HepG2 (cell line): ENCODE data around the gene ALG9. TPM values are rescaled to one million over a fixed set of nuclear protein-coding genes. Genes with fewer than 3 reads are reported as not detected.

Source experiments
- BCL6 ChIP-seq: IDR thresholded peaks from 2 replicates; pipeline ENCODE4 v1.6.1; 2016; ENCODE audit warnings: missing genetic modification reagents, missing compliant biosample characterization
- BRCA1 ChIP-seq: sonication (generic); formaldehyde crosslinking; IDR thresholded peaks from 2 replicates; pipeline ENCODE4 v1.4.0; 2020; ENCODE audit warnings: missing genetic modification reagents
- CTCF ChIP-seq: sonication (generic); formaldehyde crosslinking; IDR thresholded peaks from 2 replicates; pipeline ENCODE4 v1.5.0; 2020; ENCODE audit warnings: mild to moderate bottlenecking, missing genetic modification reagents, moderate library complexity
- FOXA1 ChIP-seq, 2 experiments: fragments of 450-650 bp in 1 of 2; sonication (generic) in 1 of 2; formaldehyde crosslinking in 1 of 2; IDR thresholded peaks; 2 replicates each; pipeline versions ENCODE4 v1.4.0 to v1.6.1; 2016 to 2020; ENCODE audit warnings: missing genetic modification reagents in 1 of 2
- HDAC2 ChIP-seq: sonication (generic); formaldehyde crosslinking; IDR thresholded peaks from 2 replicates; pipeline ENCODE4 v1.4.0; 2020; ENCODE audit warnings: missing genetic modification reagents
- IKZF5 ChIP-seq: IDR thresholded peaks from 2 replicates; pipeline ENCODE4 v1.6.1; 2018; ENCODE audit warnings: missing genetic modification reagents, mild to moderate bottlenecking, missing compliant biosample characterization
- IRF1 ChIP-seq: sonication (generic); formaldehyde crosslinking; IDR thresholded peaks from 2 replicates; pipeline ENCODE4 v1.4.0; 2020; ENCODE audit warnings: low read depth, mild to moderate bottlenecking, missing genetic modification reagents
- KMT2A ChIP-seq: sonication (generic); formaldehyde crosslinking; IDR thresholded peaks from 2 replicates; pipeline ENCODE4 v1.4.0; 2020; ENCODE audit warnings: missing genetic modification reagents
- MAZ ChIP-seq, 2 experiments: sonication (generic) in 1 of 2; formaldehyde crosslinking in 1 of 2; IDR thresholded peaks; 2 replicates each; pipeline versions ENCODE4 v1.5.0 to v1.6.1; 2012 to 2020; ENCODE audit warnings: low read depth in 2 of 2, mild to moderate bottlenecking in 2 of 2, borderline replicate concordance in 1 of 2, improper control_type of control experiment in 1 of 2, low read length in 1 of 2, missing genetic modification reagents in 1 of 2, moderate library complexity in 1 of 2
- MED1 ChIP-seq: sonication (generic); formaldehyde crosslinking; IDR thresholded peaks from 2 replicates; pipeline ENCODE4 v1.4.0; 2020; ENCODE audit warnings: missing genetic modification reagents
- MTA1 ChIP-seq: sonication (generic); formaldehyde crosslinking; IDR thresholded peaks from 2 replicates; pipeline ENCODE4 v1.4.0; 2020; ENCODE audit warnings: missing genetic modification reagents, mild to moderate bottlenecking, borderline replicate concordance
- NKX3-1 ChIP-seq: sonication (generic); formaldehyde crosslinking; IDR thresholded peaks from 2 replicates; pipeline ENCODE4 v1.5.0; 2020; ENCODE audit warnings: missing genetic modification reagents
- POGZ ChIP-seq: sonication (generic); formaldehyde crosslinking; IDR thresholded peaks from 2 replicates; pipeline ENCODE4 v1.4.0; 2020; ENCODE audit warnings: mild to moderate bottlenecking, missing genetic modification reagents
- RAD21 ChIP-seq: fragments of 450-650 bp; formaldehyde crosslinking; IDR thresholded peaks from 2 replicates; pipeline ENCODE4 v1.5.0; 2020; ENCODE audit warnings: mild to moderate bottlenecking
- SAP130 ChIP-seq: IDR thresholded peaks from 2 replicates; pipeline ENCODE4 v1.6.1; 2016; ENCODE audit warnings: low read depth
- SMC3 ChIP-seq: IDR thresholded peaks from 2 replicates; pipeline ENCODE4 v1.6.1; 2011; ENCODE audit warnings: low read length, improper control_type of control experiment
- SOX6 ChIP-seq, 2 experiments: fragments of 450-650 bp in 1 of 2; sonication (generic) in 1 of 2; formaldehyde crosslinking in 1 of 2; IDR thresholded peaks; 2 replicates each; pipeline versions ENCODE4 v1.4.0 to v1.6.1; 2017 to 2020; ENCODE audit warnings: antibody characterized with exemption in 1 of 2, mild to moderate bottlenecking in 1 of 2, missing genetic modification reagents in 1 of 2
- STAG1 ChIP-seq: sonication (generic); formaldehyde crosslinking; IDR thresholded peaks from 2 replicates; pipeline ENCODE4 v1.4.0; 2020; ENCODE audit warnings: missing genetic modification reagents
- TEAD3 ChIP-seq: optimal IDR thresholded peaks from 2 replicates; pipeline ENCODE3; 2016; ENCODE audit warnings: borderline replicate concordance
- ZMYM4 ChIP-seq: sonication (generic); formaldehyde crosslinking; IDR thresholded peaks from 2 replicates; pipeline ENCODE4 v1.8.1; 2023; ENCODE audit warnings: mild to moderate bottlenecking, missing genetic modification reagents
- ZNF235 ChIP-seq: sonication (generic); formaldehyde crosslinking; IDR thresholded peaks from 2 replicates; pipeline ENCODE4 v1.8.1; 2023; ENCODE audit warnings: mild to moderate bottlenecking, missing genetic modification reagents, borderline replicate concordance
- ZNF331 ChIP-seq: sonication (generic); formaldehyde crosslinking; IDR thresholded peaks from 2 replicates; pipeline ENCODE4 v1.4.0; 2020; ENCODE audit warnings: missing genetic modification reagents
- ZNF441 ChIP-seq: sonication (generic); formaldehyde crosslinking; IDR thresholded peaks from 2 replicates; pipeline ENCODE4 v1.7.0; 2021; ENCODE audit warnings: missing genetic modification reagents, borderline replicate concordance
- ZSCAN25 ChIP-seq: sonication (generic); formaldehyde crosslinking; IDR thresholded peaks from 2 replicates; pipeline ENCODE4 v1.8.0; 2022; ENCODE audit warnings: mild to moderate bottlenecking, missing genetic modification reagents
- polyA plus RNA-seq, 8 experiments: library from polyadenylated mRNA; depleted of rRNA in 3 of 8; stranded (reverse) in 7 of 8; unstranded in 1 of 8; fragments of >200 nt; fragmentation: Illumina TruSeq in 4 of 8; extraction: Trizol in 4 of 8; gene quantifications; 2 replicates each; pipeline versions ENCODE4 v1.2.1 to v1.2.3, GENCODE V29; 2011 to 2016; ENCODE audit warnings: low read depth in 4 of 8, missing spikeins in 1 of 8, mixed read lengths in 1 of 8; ENCODE audit not compliant: insufficient read depth in 1 of 8
- total RNA-seq, 5 experiments: library from RNA; depleted of rRNA; stranded (reverse); fragments of >200 nt; fragmentation: Illumina TruSeq; extraction: Trizol; gene quantifications; 2 replicates each; pipeline ENCODE4 v1.2.3, GENCODE V29; 2016; ENCODE audit warnings: low read depth in 1 of 5

Gene ALG9
- total and polyA plus RNA-seq, 2 of the 13 experiments (the other 11 are each of a cell fraction or from before 2014, with no cell fraction given): 39.4 to 40.6 TPM

- no peak for TF ChIP-seq IKZF5 (CRISPR knock-in tag)
- TF ChIP-seq MTA1: no peak
- no peak for TF ChIP-seq NKX3-1 (CRISPR knock-in tag)
- TF ChIP-seq CTCF: peak; percentile 95
- TF ChIP-seq MAZ (IDR thresholded peaks at IDR 0.05; ENCODE audit: borderline replicate concordance, low read depth, low read length): no peak
- TF ChIP-seq MAZ (CRISPR knock-in tag; IDR thresholded peaks at IDR 0.05; ENCODE audit: low read depth): no peak
- TF ChIP-seq STAG1 (CRISPR knock-in tag): peak; percentile 99
- TF ChIP-seq ZNF235: no peak
- TF ChIP-seq BRCA1 (CRISPR knock-in tag): no peak
- TF ChIP-seq MED1 (CRISPR knock-in tag): peak; percentile 43; the same call in 1 of the 2 replicates
- TF ChIP-seq IRF1 (CRISPR knock-in tag): no peak
- TF ChIP-seq TEAD3 (CRISPR knock-in tag): peak; percentile 57
- peak; percentile 92 for TF ChIP-seq ZSCAN25
- peak; percentile 51 for TF ChIP-seq SAP130 (CRISPR knock-in tag)
- TF ChIP-seq KMT2A (CRISPR knock-in tag): peak; percentile 41; the same call in 1 of the 2 replicates
- no peak for TF ChIP-seq POGZ (CRISPR knock-in tag)
- no peak for TF ChIP-seq SOX6 (IDR thresholded peaks at IDR 0.05)
- peak; percentile 53 for TF ChIP-seq SOX6 (CRISPR knock-in tag; IDR thresholded peaks at IDR 0.05)
- 0 out of 2 replicates have a peak, but pooled peaks have one; percentile 31 for TF ChIP-seq ZMYM4 (CRISPR knock-in tag)
- peak; percentile 99 for TF ChIP-seq SMC3
- no peak for TF ChIP-seq ZNF441 (CRISPR knock-in tag)
- TF ChIP-seq BCL6 (CRISPR knock-in tag): 0 out of 2 replicates have a peak, but pooled peaks have one; percentile 13
- TF ChIP-seq RAD21 (CRISPR knock-in tag): peak; percentile 90
- no peak; the same call in 1 of the 2 replicates for TF ChIP-seq ZNF331 (CRISPR knock-in tag)
- peak; percentile 31; the same call in 1 of the 2 replicates for TF ChIP-seq HDAC2 (CRISPR knock-in tag)
- TF ChIP-seq FOXA1 (IDR thresholded peaks at IDR 0.05): no peak
- peak; percentile 33; the same call in 1 of the 2 replicates for TF ChIP-seq FOXA1 (CRISPR knock-in tag; IDR thresholded peaks at IDR 0.05)
Observed at GRCh38 chr11:111841370-111842053, 29.9 kb downstream of the ALG9 start (continued).
